NCI-H345 (cell line): Measurements from ENCODE around the gene MFAP2.
"Not testable (repeated sequence)": the region's sequence is repeated elsewhere in the genome, so short reads cannot be mapped to it uniquely, and the experiment has no call there.

ENCODE experiments used
- DNase-seq: peaks from one replicate; lab custom pipeline; 2025; lab: John Stamatoyannopoulos, UW

MFAP2 gene

DNA sequence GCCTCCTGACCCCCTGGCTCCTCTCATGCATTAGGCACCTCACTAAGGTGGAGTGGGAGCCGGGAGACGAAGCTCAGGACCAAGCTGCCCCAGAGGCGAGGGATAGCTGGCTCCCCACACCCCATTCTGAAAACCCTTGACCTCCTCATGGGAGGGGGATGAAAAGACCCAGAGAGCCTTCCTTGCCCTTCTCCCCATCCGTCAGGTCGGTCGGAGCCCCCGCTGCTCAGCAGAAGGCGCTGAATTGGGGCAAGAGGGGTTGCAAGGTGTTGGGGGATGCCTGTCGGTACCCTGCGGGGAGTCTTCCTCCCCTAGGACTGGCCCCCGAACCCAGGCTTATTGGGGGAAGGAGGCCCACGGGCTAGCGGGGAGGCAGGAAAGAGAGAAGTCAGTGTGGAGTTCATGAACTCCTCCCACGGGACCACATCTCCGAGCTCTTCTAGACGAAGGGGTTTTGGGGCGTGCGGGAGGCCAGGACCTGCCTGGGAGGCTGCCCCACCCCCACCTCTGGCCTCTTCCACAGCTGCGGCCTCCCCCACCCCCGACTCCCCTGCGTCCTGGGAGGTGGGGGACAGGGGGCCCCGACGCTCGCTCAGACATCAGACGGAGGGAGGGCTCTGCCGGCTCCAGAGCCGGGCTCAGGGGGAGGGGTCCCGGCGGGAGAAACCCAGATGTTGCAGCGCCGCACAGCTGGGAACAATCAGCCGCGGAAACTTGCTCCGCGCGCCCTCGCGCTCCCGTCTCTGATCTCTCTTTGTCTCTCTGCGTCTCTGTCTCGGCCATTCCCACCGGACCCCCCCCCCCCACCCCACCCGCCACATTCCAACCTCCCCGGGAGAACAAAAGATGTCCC is 719 bp downstream of the MFAP2 start:
- DNase-seq = no peak

DNA sequence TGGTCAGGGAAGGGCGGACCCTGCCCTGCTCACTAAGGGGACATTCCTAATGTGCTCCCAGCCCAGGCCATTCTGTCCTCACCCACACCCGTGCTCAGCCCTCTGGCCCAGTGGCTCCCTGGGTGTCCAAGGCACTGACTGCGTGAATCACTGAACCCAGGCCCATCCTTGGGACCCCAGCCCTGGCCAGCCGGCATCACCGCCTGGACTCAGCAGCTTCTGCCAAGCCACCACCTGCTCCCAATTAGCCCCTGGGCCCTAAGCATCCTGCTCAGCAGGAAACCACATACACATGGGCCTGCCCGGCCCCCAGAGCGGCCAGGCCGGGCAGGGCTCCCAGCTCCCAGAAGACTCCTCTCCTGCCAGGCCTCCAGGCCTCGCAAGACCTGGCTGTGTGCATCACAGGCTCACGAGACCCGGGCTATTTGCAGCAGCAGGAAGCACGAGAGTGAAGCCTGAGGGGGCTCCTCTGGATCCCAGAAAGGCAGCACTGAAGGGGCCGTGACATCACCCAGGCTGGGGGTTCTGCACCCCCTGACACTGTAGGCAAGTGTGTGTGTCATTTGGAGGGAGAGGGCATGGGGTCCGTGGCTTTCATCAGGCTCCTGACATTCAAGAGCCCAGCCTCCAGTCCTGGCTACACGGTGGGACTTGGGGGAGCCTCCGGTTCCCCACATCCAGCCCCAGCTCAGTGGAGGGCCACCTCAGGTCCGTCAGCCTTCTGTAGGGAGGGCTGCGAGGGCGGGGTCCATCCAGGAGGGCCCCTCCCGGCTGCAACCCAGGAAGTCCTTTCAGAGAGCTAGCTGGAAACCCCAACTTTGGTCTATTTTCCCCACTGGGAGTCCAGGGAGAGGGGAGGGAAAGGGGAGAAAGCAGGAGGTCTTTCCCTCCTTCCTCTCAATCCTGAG is 1.6 kb downstream of the MFAP2 start:
- DNase-seq = no peak

DNA sequence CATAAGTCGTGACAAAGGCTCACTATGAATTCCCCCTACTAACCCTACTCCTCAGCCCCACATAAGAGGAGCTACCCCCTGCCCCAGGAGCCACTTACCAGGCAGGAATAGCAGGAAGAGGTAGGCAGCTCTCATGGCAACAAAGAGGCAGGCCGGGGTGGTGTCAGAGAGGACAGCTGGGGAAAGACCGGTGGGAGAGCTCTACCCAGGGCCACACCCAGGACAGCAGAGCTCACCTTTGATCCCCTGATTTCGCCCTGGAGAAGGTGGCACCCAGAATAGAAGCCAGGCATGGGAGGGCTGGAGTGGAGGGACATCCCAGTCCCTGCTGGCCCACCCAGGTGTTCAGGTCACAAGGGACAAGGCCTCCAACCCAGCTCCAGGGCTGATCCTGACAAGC is 2.3 kb downstream of the MFAP2 start:
- no peak for DNase-seq

DNA sequence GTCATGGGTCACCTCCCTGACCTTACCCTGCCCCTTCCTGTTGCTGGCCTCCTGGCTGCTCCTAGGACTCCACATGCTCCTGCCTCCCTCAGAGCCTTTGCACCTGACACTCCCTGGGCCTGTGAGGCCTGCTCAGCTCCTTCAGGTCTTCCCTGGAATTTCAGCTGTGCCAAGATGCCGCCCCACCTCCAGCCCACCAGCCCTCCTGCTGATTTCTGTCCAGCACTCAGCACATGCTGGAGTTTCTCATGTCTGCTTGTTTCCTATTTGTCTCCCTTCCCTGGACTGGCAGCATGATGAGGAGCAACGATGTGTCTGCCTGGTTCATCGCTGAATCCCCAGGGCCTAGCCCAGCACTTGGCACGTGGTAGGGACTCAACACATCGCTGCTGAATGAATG is 3.0 kb downstream of the MFAP2 start:
- DNase-seq = no peak

DNA sequence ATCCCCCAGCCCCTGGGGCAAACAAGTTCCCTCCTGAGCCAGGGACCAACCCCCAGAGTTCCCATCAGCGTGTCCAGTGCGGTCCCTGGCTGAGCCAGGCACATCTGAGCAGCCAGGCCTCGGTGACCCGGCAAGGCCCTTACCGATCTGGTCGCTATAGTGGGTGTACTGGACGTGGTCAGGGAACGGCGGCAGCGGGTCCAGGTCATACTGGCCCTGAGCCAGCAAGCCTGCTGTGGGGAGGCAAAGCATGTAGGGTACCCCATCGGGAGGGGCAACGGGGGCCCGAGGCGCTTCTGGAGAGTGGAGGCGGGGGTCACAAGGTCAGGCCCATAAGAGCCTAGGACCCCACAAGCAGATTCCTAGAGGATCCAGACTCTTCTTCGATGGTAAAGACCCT is 3.5 kb downstream of the MFAP2 start:
- DNase-seq = no peak

DNA sequence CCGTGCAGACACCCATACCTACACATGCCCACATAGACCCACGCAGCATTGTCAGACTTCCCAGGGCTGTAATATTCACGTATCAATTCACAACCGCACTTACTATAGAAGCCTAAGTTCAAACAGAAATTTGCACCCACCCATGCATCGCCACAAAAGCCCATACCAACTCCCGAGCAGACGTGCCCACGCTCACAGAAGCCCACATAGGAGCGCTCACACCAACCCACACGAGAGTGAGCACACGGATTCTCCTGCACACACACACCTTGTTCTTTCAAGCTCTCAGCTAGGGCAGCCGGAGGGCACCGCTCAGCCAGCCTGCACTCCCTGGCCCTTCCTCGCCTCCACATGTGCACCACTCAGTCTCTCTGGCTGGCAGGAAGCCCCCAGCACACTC is 4.6 kb downstream of the MFAP2 start:
- no peak for DNase-seq

DNA sequence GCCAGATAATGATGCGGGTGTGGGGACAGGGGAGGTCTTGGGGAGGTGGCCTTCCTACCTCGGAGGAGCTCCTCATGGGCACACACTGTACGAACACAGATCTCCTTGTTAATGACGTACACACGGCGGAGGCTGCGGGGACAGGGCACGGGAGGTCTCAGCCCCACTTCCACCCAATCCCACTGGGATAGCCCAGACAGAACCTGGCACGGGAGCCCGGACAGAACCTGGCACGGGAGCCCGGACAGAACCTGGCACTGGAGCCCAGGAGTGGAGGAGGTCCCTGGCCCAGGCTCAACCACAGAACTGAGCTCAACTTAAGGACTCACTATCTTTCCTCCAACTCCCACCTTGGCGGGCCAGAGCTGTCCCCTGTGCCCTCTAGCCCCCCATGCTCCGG is 5.2 kb downstream of the MFAP2 start:
- no peak for DNase-seq

DNA sequence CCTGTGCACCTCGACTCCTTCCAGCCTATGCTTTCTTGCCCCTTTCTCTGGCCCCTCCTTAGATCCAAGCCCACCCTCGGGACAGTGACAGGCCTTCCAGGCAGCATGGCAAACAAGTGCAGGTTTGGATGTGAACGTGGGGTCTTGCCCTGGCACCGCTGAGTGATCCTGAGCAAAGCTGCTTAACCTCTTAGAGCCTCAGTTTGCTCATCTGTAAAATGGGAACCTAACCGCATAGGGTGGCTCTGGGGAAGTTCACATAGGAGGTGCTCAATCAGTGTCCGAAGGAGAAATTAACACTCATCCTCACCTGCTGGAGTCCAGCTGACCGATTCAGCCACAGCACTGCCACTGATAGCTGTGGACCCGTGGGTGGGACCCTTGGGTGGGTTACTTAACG is 7.2 kb downstream of the MFAP2 start:
- no peak for DNase-seq

DNA sequence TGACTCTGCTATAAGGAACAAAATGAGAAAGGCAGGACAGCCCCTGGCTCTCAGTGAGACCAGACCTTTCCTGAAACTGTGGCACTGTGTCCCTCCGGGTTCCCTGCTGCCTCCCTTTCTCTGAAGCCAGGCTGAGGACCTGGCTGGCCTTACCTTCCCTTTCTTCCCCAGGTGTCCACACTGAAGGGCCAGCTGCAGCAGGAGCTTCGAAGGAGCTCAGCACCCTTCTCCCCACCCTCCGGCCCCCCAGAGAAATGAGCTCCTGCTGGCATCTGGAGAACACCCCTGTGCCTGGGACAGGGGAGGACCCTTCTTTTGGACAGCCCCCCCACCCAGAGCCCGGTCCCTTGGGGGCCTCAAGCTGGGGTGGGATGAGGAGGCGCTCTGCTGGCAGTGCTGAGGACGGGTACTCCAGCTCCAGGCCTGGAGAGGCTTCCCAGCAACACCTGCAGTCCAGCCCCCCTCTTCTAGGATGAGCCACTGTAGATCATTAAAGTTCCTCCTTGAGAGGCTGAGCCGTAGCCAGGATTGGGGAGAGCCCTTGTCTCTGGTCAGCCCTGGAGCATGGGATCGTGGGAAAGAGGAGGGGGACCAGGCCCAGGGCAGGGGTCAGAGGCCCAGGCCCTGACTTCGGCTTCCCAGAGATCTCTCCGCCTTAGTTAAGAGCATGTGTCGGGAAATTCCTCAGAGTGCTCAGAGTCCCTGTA is 8.1 kb downstream of the MFAP2 start:
- no peak for DNase-seq

DNA sequence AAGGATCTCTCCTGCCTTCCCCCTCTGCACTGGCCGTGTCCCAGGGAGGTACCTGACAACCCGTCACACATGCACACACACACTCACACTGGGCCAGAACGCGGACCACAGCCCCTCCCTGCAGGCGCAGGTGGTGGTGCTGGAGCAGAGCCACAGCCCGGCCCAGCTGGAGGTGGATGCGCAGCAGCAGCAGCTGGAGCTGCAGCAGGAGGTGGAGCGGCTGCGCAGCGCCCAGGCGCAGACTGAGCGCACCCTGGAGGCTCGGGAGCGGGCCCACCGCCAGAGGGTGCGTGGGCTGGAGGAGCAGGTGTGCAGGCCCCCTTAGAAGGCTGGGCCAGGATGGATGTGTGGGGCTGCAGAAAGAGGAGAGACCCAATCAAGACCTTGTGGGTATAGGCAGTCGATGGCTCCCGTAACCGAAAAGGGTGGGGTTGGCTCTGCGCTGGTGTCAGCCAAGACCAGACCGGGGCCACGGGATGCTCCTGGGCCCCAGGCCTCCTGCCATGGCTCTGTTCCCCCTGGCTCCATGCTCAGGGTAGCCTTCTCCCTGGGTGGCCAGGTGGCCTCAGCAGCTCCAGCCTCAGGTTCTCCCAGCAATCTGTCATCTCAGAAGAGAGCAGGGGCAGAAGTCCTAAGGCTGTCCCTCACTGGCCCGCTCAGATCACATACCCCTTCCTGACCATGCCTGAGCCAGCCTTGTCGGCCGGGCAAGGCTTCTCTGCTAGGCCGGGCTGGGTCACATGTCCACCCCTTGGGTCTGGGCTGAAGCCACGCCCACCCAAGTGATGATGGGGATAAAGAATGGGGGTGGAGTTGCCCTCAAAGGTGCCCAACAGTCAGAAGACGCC is 8.9 kb downstream of the MFAP2 start:
- DNase-seq = peak; percentile 90

DNA sequence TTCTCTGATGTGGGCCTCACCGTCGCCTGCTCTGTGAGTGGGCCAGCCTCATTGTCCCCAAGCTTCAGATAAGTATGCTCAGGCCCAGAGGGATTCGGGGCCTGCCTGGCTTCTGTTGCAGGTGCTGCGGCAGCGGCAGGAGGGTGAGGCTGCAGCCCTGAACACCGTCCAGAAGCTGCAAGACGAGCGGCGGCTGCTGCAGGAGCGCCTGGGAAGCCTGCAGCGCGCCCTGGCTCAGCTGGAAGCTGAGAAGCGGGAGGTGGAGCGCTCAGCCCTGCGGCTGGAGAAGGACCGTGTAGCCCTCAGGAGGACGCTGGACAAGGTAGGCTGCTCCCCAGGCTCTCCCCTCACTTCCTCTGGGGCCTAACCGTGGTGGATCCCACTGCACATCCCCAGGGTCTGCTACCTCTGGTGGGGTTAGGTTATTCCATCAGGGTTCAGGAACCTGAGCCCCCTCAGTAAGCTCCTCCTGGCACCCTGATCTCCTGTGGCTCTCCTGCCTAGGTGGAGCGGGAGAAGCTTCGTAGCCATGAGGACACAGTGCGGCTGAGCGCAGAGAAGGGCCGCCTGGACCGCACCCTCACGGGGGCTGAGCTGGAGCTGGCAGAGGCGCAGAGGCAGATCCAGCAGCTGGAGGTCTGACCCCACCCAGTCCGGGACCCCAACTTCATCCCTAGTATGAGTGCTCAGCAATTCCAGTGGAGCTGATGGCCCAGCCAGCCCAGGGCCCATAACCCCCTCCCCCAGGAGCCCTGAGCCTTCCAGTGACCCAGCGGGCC is 10.1 kb downstream of the MFAP2 start:
- DNase-seq = no peak

DNA sequence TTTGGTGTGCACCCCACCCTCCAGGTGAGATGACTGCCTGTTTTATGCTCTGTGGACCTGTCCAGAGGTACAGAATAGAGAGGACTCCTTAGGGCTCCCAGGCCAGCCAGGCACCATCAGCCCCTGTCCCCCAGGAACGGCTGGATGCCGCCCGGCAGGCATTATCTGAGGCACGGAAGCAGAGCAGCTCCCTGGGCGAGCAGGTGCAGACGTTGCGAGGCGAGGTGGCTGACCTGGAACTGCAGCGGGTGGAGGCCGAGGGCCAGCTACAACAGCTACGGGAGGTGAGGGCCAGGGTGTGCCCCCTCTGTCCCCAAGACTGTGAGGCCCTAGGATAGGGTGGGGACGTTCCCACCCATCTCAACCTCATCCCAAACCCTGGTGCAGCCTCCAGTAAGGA is 10.8 kb downstream of the MFAP2 start:
- DNase-seq = no peak

DNA sequence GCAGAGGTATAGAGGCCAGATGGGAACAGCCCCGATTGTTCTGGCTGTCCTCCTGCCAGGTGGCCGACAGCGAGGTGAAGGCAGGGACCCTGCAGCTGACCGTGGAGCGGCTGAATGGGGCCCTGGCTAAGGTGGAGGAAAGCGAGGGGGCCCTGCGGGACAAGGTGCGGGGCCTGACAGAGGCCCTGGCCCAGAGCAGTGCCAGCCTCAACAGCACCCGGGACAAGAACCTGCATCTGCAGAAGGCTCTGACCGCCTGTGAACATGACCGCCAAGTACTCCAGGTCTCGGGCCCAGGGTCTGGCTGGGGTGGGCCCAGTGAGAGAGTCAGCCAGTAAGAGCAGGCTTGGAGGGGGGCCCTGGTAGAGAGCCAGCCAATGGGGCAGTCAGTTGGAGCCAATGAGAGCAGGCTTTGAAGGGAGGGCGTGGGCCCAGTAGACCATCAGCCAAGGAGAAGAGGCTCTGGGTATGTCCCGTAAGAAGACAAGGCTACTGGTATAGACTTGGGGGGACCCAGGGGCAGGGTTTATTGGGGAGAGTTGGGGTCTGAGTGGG is 11.3 kb downstream of the MFAP2 start:
- DNase-seq = no peak

DNA sequence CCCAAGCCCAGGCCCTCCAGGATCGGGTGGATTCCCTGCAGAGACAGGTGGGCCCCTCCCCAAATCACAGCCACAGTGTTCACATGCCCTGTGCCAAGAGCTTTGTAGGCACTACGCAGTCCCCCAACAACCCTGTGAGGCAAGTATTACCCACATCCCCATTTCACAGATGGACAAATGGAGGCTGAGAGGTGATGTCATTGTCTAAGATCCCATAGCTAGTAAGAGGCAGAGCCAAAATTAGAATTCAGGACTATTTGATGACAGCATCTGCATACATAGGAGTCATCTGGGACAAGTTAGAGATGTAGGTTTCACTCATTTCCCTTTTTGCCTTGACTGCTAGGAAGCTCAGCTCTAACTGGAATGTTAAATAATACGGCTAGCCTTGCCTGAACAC is 12.0 kb downstream of the MFAP2 start:
- no peak for DNase-seq

DNA sequence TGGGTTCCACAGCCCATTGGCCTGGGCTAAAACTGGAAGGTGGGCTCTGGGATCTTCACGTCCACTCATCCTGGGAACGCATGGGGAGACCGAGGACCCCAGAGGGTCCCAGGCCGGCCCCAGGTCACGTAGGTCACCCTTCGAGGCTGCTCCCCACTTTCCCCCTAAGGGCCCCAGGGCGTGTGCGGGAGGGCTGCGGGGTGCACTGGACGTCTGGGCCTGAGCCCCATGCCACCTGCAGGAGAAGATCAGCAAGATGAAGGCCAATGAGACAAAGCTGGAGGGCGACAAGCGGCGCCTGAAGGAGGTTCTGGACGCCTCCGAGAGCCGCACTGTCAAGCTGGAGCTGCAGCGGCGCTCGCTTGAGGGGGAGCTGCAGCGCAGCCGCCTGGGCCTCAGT is 12.5 kb downstream of the MFAP2 start:
- no peak for DNase-seq

DNA sequence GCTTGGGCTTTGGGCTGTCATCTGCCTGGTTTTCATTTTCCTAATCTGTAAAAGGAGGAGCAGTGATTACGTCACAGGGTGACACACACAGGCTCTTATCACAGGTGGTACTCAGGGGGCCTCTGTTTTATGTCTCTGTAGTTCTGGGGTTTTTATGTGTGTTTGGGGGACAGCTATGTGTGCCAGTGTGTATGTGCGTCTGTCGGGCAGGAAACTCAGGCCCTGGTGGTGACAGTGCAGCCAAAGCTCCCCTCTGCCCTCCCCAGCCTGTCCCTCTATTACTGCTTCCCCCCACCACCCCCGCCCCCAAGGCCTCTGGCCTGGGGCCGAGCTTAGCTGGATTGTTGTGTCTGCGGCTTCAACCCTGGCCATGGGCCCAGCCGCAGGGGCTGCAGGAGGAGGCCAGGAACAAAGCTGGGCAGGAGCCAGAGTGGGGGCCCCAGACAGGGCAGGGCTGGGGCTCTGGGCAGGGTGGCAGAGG is 13.3 kb downstream of the MFAP2 start:
- DNase-seq = no peak

DNA sequence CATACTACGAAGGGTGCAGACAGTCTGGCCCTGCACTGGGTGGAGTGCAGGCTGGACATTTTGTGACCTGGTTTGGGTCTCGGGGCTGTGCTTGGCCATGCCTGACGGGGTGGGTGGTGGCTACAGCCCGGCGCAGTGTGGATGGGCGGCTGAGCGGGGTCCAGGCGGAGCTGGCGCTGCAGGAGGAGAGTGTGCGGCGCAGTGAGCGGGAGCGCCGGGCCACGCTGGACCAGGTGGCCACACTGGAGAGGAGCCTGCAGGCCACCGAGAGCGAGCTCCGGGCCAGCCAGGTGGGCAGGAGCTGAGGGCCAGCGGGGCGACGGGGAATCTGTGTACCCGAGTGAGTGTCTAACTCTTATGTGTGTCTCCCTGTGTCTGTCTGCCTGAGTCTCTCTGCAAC is 14.1 kb downstream of the MFAP2 start:
- no peak for DNase-seq

DNA sequence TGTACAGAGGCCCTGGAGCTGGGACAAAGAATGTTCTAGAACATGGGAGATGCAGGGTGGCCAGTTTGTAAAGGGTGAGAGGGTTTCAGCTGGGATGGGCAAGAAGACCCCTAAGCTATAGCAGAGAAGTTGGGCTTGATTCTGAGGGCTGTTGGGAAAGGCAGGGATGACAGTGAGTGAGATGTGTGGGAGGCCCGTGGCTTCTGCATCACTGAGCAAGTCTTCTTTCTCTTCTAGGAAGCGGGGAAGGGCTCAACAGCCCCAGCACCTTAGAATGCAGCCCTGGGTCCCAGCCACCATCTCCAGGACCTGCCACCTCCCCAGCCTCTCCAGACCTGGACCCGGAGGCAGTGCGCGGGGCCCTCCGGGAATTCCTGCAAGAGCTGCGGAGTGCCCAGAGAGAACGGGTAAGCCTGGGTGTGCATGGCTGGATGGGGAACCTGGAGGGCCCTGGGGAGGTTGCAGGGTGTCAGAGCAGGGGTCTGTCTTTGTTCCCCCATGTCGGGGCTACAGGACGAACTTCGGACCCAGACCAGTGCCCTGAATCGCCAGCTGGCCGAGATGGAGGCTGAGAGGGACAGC is 14.8 kb downstream of the MFAP2 start:
- no peak for DNase-seq

DNA sequence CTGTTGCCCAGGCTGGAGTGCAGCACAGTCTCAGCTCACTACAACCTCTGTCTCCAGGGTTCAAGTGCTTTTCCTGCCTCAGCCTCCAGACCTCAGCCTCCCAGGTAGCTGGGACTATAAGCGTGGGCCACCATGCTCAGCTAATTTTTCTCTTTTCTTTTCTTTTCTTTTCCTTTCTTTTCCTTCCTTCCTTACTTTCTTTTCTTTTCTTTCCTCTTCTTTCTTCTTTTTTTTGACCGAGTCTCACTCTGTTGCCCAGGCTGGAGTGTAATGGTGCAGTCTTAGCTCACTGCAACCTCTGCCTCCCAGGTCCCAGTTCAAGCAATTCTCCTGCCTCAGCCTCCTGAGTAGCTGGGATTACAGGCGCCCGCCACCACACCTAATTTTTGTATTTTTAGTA is 16.3 kb downstream of the MFAP2 start:
- DNase-seq = not testable (repeated sequence)
